ENCODE results near the gene SNRK. TPM values are rescaled to one million over a fixed set of nuclear protein-coding genes. Genes with fewer than 3 reads are reported as not detected.

Gene SNRK
- total and polyA plus RNA-seq, 2 of the 13 experiments (the other 11 are each of a cell fraction or from before 2014, with no cell fraction given) = 11.4 to 16.1 TPM

DNA sequence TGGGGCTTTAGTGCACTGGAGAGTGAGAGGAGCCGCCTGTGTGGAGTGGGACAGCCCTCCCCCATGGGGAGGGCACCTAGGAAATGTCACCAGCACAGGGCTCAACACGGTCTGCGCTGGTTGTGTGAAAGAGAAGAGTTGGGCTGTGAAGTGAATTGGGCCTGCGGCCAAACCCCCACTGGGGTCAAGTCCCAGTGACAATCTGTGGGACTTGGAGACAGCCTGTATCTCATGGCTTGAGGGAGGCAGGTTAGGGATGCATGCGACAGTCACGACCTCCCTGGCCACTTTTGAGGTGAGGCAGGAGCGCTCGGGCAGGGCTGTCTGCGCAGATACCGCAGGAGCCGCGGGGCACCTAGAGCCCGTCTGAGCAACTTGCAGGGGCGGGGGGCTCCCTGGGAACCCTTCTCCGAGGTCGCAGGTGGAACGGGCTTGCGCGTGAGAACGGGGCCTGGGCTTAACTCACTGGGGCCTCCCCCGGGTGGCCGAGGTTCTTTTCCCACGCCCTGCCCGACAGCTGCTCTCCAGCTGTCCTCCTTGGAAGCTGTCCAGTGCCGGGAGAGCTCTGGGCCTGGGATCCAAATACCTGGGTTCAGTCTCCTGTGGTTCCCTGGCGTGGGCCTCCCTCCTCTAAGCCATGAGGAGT, 77.4 kb downstream of the SNRK start:
- no peak overlapping the region for H3K9ac ChIP-seq (ENCODE audit: insufficient read depth, low read depth, low read length)
- H3K4me3 ChIP-seq (replicated peaks in 1 of 3; ENCODE audit: insufficient read depth in 1 of 3, low read depth in 2 of 3, low read length in 3 of 3) = no peak overlapping the region
- POLR2A ChIA-PET = no interaction called here
- no peak for ATAC-seq
- no TSS peak for BruUV-seq (replicated peaks)
- CTCF ChIA-PET (ENCODE audit: low intra/inter-chr PET ratio, low total read pairs) = no interaction called here
- no peaks in the 10 kb centered on the region for H3K36me3 ChIP-seq (replicated peaks in 1 of 2; ENCODE audit: control insufficient read depth in 1 of 2, insufficient read depth in 2 of 2, low read length in 2 of 2)
- WGBS (ENCODE audit: low lambda C conversion rate) = 66% methylated on average over 4 of the region's 26 CpGs
- no peak for FAIRE-seq
- no peak overlapping the region for H2AFZ ChIP-seq (ENCODE audit: low read length)
- H3K9me3 ChIP-seq (ENCODE audit: low read length) = no peaks in the 10 kb centered on the region
- no peaks in the 10 kb centered on the region for H3K27me3 ChIP-seq (ENCODE audit: control insufficient read depth in 1 of 2, insufficient read depth in 2 of 2, low read length in 2 of 2)
- in situ Hi-C loops (cut with HindIII; ENCODE audit: extremely low pct_ligation_motif_present, low pct_unique_long_range_greater_than_20kb) (no loop called here), intact Hi-C loops (cut with micrococcal nuclease; ENCODE audit: unreplicated experiment) (no loop called here)
- H4K20me1 ChIP-seq (ENCODE audit: insufficient read depth, low read length) = no peaks in the 10 kb centered on the region
- H3K79me2 ChIP-seq (ENCODE audit: insufficient read depth, low read length) = no peaks in the 10 kb centered on the region
- no peaks in the 10 kb centered on the region for H3K4me1 ChIP-seq (ENCODE audit: insufficient read depth, low read length)
- DNase-seq (ENCODE audit: low spot score) = no peak
- no peak overlapping the region for H3K27ac ChIP-seq (ENCODE audit: extremely low read length, insufficient read depth, low read length)
- no peak overlapping the region for H3K4me2 ChIP-seq (ENCODE audit: low read depth, low read length)
- TF ChIP-seq ZNF451 (CRISPR knock-in tag; IDR thresholded peaks at IDR 0.05) = no peak
- TF ChIP-seq, protein P1, sequence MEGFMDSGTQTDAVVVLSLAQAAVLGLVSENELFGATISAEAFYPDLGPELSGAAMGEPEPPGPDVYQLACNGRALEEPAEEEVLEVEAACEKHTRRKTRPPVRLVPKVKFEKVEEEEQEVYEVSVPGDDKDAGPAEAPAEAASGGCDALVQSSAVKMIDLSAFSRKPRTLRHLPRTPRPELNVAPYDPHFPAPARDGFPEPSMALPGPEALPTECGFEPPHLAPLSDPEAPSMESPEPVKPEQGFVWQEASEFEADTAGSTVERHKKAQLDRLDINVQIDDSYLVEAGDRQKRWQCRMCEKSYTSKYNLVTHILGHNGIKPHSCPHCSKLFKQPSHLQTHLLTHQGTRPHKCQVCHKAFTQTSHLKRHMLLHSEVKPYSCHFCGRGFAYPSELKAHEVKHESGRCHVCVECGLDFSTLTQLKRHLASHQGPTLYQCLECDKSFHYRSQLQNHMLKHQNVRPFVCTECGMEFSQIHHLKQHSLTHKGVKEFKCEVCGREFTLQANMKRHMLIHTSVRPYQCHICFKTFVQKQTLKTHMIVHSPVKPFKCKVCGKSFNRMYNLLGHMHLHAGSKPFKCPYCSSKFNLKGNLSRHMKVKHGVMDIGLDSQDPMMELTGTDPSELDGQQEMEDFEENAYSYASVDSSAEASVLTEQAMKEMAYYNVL (CRISPR knock-in tag; IDR thresholded peaks at IDR 0.05; ENCODE audit: borderline replicate concordance) = no peak
- TF ChIP-seq LCORL (IDR thresholded peaks at IDR 0.05) = no peak
- no peak for TF ChIP-seq LCORL (CRISPR knock-in tag; IDR thresholded peaks at IDR 0.05)
- TF ChIP-seq ZFP62 (CRISPR knock-in tag; IDR thresholded peaks at IDR 0.05) = no peak
- TF ChIP-seq ZNF7 (CRISPR knock-in tag; IDR thresholded peaks at IDR 0.05) = no peak
- no peak for TF ChIP-seq ARHGAP35 (CRISPR knock-in tag; IDR thresholded peaks at IDR 0.05; ENCODE audit: borderline replicate concordance)
- TF ChIP-seq NR2F6 (IDR thresholded peaks at IDR 0.05) = no peak
- no peak for TF ChIP-seq NR2F6 (CRISPR knock-in tag; IDR thresholded peaks at IDR 0.05)
- TF ChIP-seq ZNF549 (CRISPR knock-in tag; IDR thresholded peaks at IDR 0.05) = no peak
- no peak for TF ChIP-seq ZNF205 (CRISPR knock-in tag; IDR thresholded peaks at IDR 0.05)
- TF ChIP-seq SMC3 (IDR thresholded peaks at IDR 0.05; ENCODE audit: low read length) = no peak
- TF ChIP-seq, protein P2, sequence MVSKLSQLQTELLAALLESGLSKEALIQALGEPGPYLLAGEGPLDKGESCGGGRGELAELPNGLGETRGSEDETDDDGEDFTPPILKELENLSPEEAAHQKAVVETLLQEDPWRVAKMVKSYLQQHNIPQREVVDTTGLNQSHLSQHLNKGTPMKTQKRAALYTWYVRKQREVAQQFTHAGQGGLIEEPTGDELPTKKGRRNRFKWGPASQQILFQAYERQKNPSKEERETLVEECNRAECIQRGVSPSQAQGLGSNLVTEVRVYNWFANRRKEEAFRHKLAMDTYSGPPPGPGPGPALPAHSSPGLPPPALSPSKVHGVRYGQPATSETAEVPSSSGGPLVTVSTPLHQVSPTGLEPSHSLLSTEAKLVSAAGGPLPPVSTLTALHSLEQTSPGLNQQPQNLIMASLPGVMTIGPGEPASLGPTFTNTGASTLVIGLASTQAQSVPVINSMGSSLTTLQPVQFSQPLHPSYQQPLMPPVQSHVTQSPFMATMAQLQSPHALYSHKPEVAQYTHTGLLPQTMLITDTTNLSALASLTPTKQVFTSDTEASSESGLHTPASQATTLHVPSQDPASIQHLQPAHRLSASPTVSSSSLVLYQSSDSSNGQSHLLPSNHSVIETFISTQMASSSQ (IDR thresholded peaks at IDR 0.05; ENCODE audit: low read depth) = no peak
- TF ChIP-seq, protein P2 (CRISPR knock-in tag; IDR thresholded peaks at IDR 0.05; ENCODE audit: borderline replicate concordance) = no peak
- no peak for TF ChIP-seq ZSCAN12 (CRISPR knock-in tag; IDR thresholded peaks at IDR 0.05)
- no peak for TF ChIP-seq MEF2D (CRISPR knock-in tag; IDR thresholded peaks at IDR 0.05)
- no peak for TF ChIP-seq ZFAT (CRISPR knock-in tag; conservative IDR thresholded peaks at IDR 0.05)
- TF ChIP-seq, protein P3, sequence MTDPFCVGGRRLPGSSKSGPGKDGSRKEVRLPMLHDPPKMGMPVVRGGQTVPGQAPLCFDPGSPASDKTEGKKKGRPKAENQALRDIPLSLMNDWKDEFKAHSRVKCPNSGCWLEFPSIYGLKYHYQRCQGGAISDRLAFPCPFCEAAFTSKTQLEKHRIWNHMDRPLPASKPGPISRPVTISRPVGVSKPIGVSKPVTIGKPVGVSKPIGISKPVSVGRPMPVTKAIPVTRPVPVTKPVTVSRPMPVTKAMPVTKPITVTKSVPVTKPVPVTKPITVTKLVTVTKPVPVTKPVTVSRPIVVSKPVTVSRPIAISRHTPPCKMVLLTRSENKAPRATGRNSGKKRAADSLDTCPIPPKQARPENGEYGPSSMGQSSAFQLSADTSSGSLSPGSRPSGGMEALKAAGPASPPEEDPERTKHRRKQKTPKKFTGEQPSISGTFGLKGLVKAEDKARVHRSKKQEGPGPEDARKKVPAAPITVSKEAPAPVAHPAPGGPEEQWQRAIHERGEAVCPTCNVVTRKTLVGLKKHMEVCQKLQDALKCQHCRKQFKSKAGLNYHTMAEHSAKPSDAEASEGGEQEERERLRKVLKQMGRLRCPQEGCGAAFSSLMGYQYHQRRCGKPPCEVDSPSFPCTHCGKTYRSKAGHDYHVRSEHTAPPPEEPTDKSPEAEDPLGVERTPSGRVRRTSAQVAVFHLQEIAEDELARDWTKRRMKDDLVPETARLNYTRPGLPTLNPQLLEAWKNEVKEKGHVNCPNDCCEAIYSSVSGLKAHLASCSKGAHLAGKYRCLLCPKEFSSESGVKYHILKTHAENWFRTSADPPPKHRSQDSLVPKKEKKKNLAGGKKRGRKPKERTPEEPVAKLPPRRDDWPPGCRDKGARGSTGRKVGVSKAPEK (CRISPR knock-in tag; IDR thresholded peaks at IDR 0.05; ENCODE audit: borderline replicate concordance) = no peak
- no peak for TF ChIP-seq HES4 (CRISPR knock-in tag; IDR thresholded peaks at IDR 0.05; ENCODE audit: borderline replicate concordance)

All from HepG2 (cell line).